ENCODE measurements around the gene TACO1. TPM values are rescaled to one million over a fixed set of nuclear protein-coding genes. Genes with fewer than 3 reads are reported as not detected.

The TACO1 gene
- total and polyA plus RNA-seq, 2 of the 8 experiments (the other 6 are each of a cell fraction or from before 2014, with no cell fraction given), result 19.1 to 23.6 TPM

DNA sequence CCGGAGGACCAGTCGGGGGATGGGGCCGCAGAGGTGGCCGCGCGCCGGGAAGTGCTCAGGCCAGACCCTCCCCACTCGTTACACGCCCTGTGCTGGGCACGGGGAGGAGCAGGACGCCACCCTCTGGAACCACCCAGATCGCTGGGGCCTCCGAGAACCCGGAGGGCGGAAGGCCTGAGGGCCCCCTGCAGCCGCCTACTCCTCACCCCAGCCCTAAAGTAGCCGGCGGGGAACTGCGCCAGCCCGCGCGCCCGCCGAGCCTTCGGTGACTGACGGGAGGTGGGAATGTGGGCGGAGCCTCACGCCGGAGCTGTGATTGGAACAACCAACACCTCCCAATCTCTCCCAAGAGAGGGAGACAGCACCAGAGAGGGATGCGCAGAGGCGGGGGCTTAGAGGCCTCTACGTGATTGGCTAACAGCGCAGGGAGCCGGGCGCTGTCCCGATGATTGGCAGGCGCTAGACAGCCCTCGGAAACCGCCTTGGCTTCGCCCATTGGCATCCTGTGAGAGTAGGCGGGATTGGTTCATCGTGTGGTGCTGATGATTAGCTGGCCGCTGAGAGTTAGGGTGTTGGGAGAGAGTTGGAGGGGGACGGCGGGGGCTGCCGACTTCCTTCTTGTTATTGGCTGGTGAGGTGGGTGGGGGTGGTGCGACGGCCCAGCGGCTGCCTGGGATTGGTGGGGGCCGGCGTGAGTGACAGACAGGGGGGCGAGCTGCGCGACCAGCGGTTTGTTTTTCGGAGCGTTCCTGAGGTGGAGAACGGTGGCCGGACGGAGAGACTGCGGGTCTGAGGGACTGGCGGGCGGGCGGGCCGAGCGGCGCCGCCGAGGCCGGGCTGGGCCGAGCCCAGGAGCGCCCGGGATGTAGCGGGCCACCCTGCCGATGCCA is 21.2 kb downstream of the TACO1 start, which contains the start of gene MAP3K3:
Gene MAP3K3 (plus strand): TSS at position 734 of the 890 bp plus-strand sequence. CDS start 343 bp downstream, outside the sequence.
- no peaks in the 10 kb centered on the region for H3K9me3 ChIP-seq (ENCODE audit: insufficient read depth in 2 of 2, low read depth in 1 of 2, low read length in 1 of 2)
- H3K56ac ChIP-seq (replicated peaks; ENCODE audit: insufficient read length, low read depth, low read length), result peak within 1 kb of the TSS; percentile 9
- peaks cover 6% of the 10 kb centered on the region for H3K23me2 ChIP-seq (ENCODE audit: low read depth, low read length)
- no peak within 1 kb of the TSS for H2BK20ac ChIP-seq (ENCODE audit: low read length)
- H2AFZ ChIP-seq (ENCODE audit: low read length), result no peak within 1 kb of the TSS
- H4K5ac ChIP-seq (ENCODE audit: insufficient read length, low read depth, low read length), result peak within 1 kb of the TSS; percentile 95
- H3K9ac ChIP-seq (replicated peaks in 1 of 4; ENCODE audit: extremely low read depth in 1 of 4, low read depth in 3 of 4, low read length in 3 of 4), result peak within 1 kb of the TSS; percentile 59 to 73 (median 64)
- H4K20me1 ChIP-seq (replicated peaks in 1 of 2; ENCODE audit: control insufficient read depth in 1 of 2, insufficient read depth in 2 of 2, low read length in 2 of 2), result peaks cover 0 to 8% of the 10 kb centered on the region in 2 experiments
- peak; percentile 97 to 99 for DNase-seq (ENCODE audit: low read depth in 1 of 2, low spot score in 2 of 2)
- no peak within 1 kb of the TSS for H2BK120ac ChIP-seq (replicated peaks; ENCODE audit: low read depth, low read length)
- ChIA-PET CTCF (ENCODE audit: partially characterized antibody) (interaction anchor here (0.6 to 4.1 kb wide), 9 partner anchors 10 to 215 kb away, joined by 3 to 22 read pairs (median 3); no protein-coding TSS in a partner anchor), POLR2A (ENCODE audit: partially characterized antibody) (interaction anchor here (0.7 to 1.8 kb wide), 20 partner anchors 10 to 256 kb away, joined by 3 to 9 read pairs (median 4); partner anchors contain the start of genes ACE, DCAF7, DDX42 and KCNH6)
- H2BK5ac ChIP-seq (ENCODE audit: low read depth, low read length), result peak within 1 kb of the TSS; percentile 93
- H3K79me1 ChIP-seq (ENCODE audit: low read depth, low read length), result peaks cover 3% of the 10 kb centered on the region; the same call in 1 of the 2 replicates
- H3K14ac ChIP-seq (ENCODE audit: insufficient read length), result no peak within 1 kb of the TSS
- peak within 1 kb of the TSS; percentile 56 to 71 for H3K4me2 ChIP-seq (ENCODE audit: insufficient read depth in 1 of 2, low read depth in 2 of 2, low read length in 2 of 2)
- H3K27ac ChIP-seq (ENCODE audit: low read depth, low read length), result peak within 1 kb of the TSS; percentile 41; the same call in 1 of the 2 replicates
- no peak within 1 kb of the TSS for H2BK15ac ChIP-seq (ENCODE audit: low read length)
- H2BK12ac ChIP-seq (ENCODE audit: low read depth, low read length), result no peak within 1 kb of the TSS
- H3K4me1 ChIP-seq (replicated peaks in 1 of 4; ENCODE audit: control insufficient read depth in 3 of 4, insufficient read depth in 4 of 4, low read length in 3 of 4), result peaks cover 2 to 5% (median 3%) of the 10 kb centered on the region in 4 experiments; a peak in 3 of 7 replicates
- WGBS, 2 experiments (ENCODE audit: extremely low coverage in 1 of 2, insufficient coverage in 1 of 2, insufficient read length in 1 of 2, insufficient replicate concordance in 2 of 2, low coverage in 1 of 2, low lambda C conversion rate in 2 of 2, missing lambda C conversion rate in 1 of 2), result 2% methylated on average over 56 of the region's 75 CpGs; no CpG with 5 or more reads in 1 of the 2 experiments
- no peak within 1 kb of the TSS for H3K23ac ChIP-seq (ENCODE audit: insufficient read length)
- H3K79me2 ChIP-seq (ENCODE audit: control insufficient read depth in 1 of 2, insufficient read depth in 2 of 2, low read length in 2 of 2), result peaks cover 5 to 32% of the 10 kb centered on the region in 2 experiments
- peak within 1 kb of the TSS; percentile 97 for H3K18ac ChIP-seq (ENCODE audit: extremely low read depth, low read length)
- no peaks in the 10 kb centered on the region for H3K27me3 ChIP-seq (replicated peaks in 1 of 4; ENCODE audit: control insufficient read depth in 3 of 4, extremely low read depth in 1 of 4, insufficient read depth in 3 of 4, low read length in 3 of 4)
- H3K36me3 ChIP-seq (ENCODE audit: control insufficient read depth in 2 of 4, insufficient read depth in 4 of 4, low read length in 3 of 4), result no peaks in the 10 kb centered on the region
- H3K4ac ChIP-seq (replicated peaks; ENCODE audit: insufficient read length, low read depth, low read length), result no peak within 1 kb of the TSS
- peak within 1 kb of the TSS; percentile 64 to 82 (median 72) for H3K4me3 ChIP-seq (ENCODE audit: extremely low read depth in 1 of 4, insufficient read depth in 2 of 4, low read depth in 3 of 4, low read length in 4 of 4)
- H4K91ac ChIP-seq (replicated peaks; ENCODE audit: insufficient read length, low read length), result no peak within 1 kb of the TSS
- no peak within 1 kb of the TSS for H2AK5ac ChIP-seq (ENCODE audit: low read depth, low read length)
- H4K8ac ChIP-seq (ENCODE audit: extremely low read depth, insufficient read depth, low read length), result peak within 1 kb of the TSS; percentile 96
- FAIRE-seq, result no peak
- TF ChIP-seq EP300 (IDR thresholded peaks at IDR 0.05; ENCODE audit: borderline replicate concordance in 1 of 2, low read depth in 2 of 2, low read length in 2 of 2) (no peak; a peak in 1 of 3 replicates), PHF8 (conservative IDR thresholded peaks at IDR 0.05; ENCODE audit: low read depth, low read length) (peak; percentile 98), SAP30 (IDR thresholded peaks at IDR 0.05; ENCODE audit: insufficient read depth, insufficient replicate concordance, low read length) (no peak), EGR1 (IDR thresholded peaks at IDR 0.05; ENCODE audit: borderline replicate concordance, low read depth, low read length) (no peak)
- TF ChIP-seq, protein P1, sequence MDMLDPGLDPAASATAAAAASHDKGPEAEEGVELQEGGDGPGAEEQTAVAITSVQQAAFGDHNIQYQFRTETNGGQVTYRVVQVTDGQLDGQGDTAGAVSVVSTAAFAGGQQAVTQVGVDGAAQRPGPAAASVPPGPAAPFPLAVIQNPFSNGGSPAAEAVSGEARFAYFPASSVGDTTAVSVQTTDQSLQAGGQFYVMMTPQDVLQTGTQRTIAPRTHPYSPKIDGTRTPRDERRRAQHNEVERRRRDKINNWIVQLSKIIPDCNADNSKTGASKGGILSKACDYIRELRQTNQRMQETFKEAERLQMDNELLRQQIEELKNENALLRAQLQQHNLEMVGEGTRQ (IDR thresholded peaks at IDR 0.05; ENCODE audit: low read length), result no peak
